Measurements from ENCODE around the gene PDZRN3. TPM values are rescaled to one million over a fixed set of nuclear protein-coding genes. Genes with fewer than 3 reads are reported as not detected.

The PDZRN3 gene
- total RNA-seq, 1 experiment from 2014 or later = 5.9 TPM

DNA sequence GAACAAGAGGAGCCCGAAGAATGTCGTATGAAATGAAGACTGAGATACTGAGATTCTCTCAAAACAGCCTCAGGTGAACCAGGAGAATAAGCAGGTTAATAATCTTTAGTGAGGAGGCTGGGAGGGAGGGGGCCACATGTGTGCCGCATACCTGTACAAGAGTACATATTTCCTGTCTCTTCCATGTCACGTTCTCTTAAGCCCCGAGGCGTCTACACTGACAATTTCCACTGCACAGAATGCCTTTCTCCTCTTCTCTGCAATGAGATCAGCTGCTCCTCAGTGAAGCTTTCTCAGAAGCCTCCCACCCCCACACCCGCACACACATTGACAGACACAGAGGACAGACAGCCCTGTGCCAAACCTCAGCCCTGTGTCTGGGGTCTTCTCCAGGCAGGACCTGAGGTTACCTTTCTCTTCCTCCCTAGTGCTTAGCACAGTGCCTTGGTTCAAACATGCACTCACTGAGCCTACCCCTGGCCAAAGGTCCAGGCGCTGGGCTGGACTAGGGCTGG, 55.4 kb downstream of the PDZRN3 start:
- Histone ChIP-seq H4K20me1 (ENCODE audit: control insufficient read depth, insufficient read depth, insufficient read length) (no peaks in the 10 kb centered on the region), H2BK5ac (ENCODE audit: insufficient read length, low read length) (no peak overlapping the region)
- H3K27ac Mint-ChIP-seq = no peak overlapping the region

More for the DNA sequence above, 55.4 kb downstream of the PDZRN3 start:
- Histone ChIP-seq H2AFZ (ENCODE audit: low read length) (no peak overlapping the region), H3T11ph (ENCODE audit: low read length) (no peak overlapping the region), H3K9me3 (ENCODE audit: control insufficient read depth, low read depth, low read length) (no peaks in the 10 kb centered on the region), H3K56ac (ENCODE audit: insufficient read length, low read depth, low read length) (no peak overlapping the region), H3K4me2 (ENCODE audit: insufficient read depth, insufficient read length, low read length) (no peak overlapping the region), H3K79me2 (ENCODE audit: insufficient read depth, low read length) (no peaks in the 10 kb centered on the region), H4K5ac (ENCODE audit: insufficient read length, low read depth, low read length) (no peak overlapping the region), H3K27me3 (ENCODE audit: insufficient read depth, low read length) (no peaks in the 10 kb centered on the region), H3K14ac (ENCODE audit: insufficient read depth, low read length) (no peak overlapping the region), H2AK5ac (ENCODE audit: insufficient read length, low read length) (no peak overlapping the region), H3K9ac (ENCODE audit: extremely low read depth, insufficient read length, low read length) (no peak overlapping the region), H4K91ac (ENCODE audit: insufficient read length, low read depth, low read length) (no peak overlapping the region), H3K23ac (ENCODE audit: insufficient read length, low read depth, low read length) (no peak overlapping the region), H3K79me1 (ENCODE audit: insufficient read depth, low read depth, low read length, poor library complexity, severe bottlenecking) (no peaks in the 10 kb centered on the region), H3K4ac (ENCODE audit: low read depth, low read length) (no peak overlapping the region), H2BK120ac (ENCODE audit: low read depth, low read length, poor library complexity, severe bottlenecking) (no peak overlapping the region), H2BK12ac (ENCODE audit: insufficient read length, low read depth, low read length) (no peak overlapping the region), H2BK20ac (ENCODE audit: low read depth, low read length, poor library complexity, severe bottlenecking) (no peak overlapping the region), H3K27ac (ENCODE audit: insufficient read length, low read depth, low read length) (no peak overlapping the region), H3K23me2 (ENCODE audit: insufficient read length, low read depth, low read length, poor library complexity, severe bottlenecking) (no peaks in the 10 kb centered on the region), H2BK15ac (ENCODE audit: low read depth, low read length) (no peak overlapping the region), H3K18ac (ENCODE audit: insufficient read length, low read depth, low read length) (peak overlapping the region; percentile 53), H3K4me1 (ENCODE audit: insufficient read depth, low read length) (no peaks in the 10 kb centered on the region), H4K8ac (replicated peaks; ENCODE audit: insufficient read length, low read depth, low read length) (no peak overlapping the region)
- Mint-ChIP-seq H3K27me3 (ENCODE audit: low read depth) (no peaks in the 10 kb centered on the region; the same call in 1 of the 2 replicates), H3K36me3 (ENCODE audit: insufficient read depth in 1 of 3, low read depth in 3 of 3) (no peaks in the 10 kb centered on the region), H3K4me3 (no peak overlapping the region), H3K9me3 (no peaks in the 10 kb centered on the region), H3K4me1 (peaks cover 9 to 42% of the 10 kb centered on the region in 2 experiments)
- TF ChIP-seq, protein P1, sequence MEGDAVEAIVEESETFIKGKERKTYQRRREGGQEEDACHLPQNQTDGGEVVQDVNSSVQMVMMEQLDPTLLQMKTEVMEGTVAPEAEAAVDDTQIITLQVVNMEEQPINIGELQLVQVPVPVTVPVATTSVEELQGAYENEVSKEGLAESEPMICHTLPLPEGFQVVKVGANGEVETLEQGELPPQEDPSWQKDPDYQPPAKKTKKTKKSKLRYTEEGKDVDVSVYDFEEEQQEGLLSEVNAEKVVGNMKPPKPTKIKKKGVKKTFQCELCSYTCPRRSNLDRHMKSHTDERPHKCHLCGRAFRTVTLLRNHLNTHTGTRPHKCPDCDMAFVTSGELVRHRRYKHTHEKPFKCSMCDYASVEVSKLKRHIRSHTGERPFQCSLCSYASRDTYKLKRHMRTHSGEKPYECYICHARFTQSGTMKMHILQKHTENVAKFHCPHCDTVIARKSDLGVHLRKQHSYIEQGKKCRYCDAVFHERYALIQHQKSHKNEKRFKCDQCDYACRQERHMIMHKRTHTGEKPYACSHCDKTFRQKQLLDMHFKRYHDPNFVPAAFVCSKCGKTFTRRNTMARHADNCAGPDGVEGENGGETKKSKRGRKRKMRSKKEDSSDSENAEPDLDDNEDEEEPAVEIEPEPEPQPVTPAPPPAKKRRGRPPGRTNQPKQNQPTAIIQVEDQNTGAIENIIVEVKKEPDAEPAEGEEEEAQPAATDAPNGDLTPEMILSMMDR (conservative IDR thresholded peaks at IDR 0.05) = no peak
- no CpG with 5 or more reads among the region's 8 CpGs for WGBS (ENCODE audit: extremely low coverage, insufficient read length, low lambda C conversion rate)
- no peak for DNase-seq

Data from H9 (cell line).